Omental fat pad (tissue), 4 donors: Measurements from ENCODE around the gene PHC3. TPM values are rescaled to one million over a fixed set of nuclear protein-coding genes. Genes with fewer than 3 reads are reported as not detected.
A peak's percentile ranks its signal among the peaks of the same experiment; 100 is the strongest.

Source experiments
- ATAC-seq: fragments of 150-250 bp; one replicate; pipeline ENCODE4 v1.9.1; 2016; ENCODE audit warnings: mild to moderate bottlenecking, moderate library complexity; ENCODE audit not compliant: low FRiP score
- DNase-seq: peaks from one replicate; pipeline ENCODE4 v3.0.0-alpha.2; 2019; ENCODE audit warnings: low spot score
- total RNA-seq, 4 donors: library from RNA; depleted of rRNA; stranded (reverse); fragments of >200 nt; gene quantifications; one replicate each; pipeline ENCODE4 v1.1.0, GENCODE V29; 2016
- TF ChIP-seq, protein P1 (sequence below), 3 donors: fragments of 450-650 bp; IDR thresholded peaks; one replicate each; pipeline ENCODE4 v1.5.1; 2016 to 2017; ENCODE audit warnings: antibody characterized with exemption in 3 of 3, mild to moderate bottlenecking in 3 of 3, moderate library complexity in 2 of 3

The PHC3 gene, protein sequence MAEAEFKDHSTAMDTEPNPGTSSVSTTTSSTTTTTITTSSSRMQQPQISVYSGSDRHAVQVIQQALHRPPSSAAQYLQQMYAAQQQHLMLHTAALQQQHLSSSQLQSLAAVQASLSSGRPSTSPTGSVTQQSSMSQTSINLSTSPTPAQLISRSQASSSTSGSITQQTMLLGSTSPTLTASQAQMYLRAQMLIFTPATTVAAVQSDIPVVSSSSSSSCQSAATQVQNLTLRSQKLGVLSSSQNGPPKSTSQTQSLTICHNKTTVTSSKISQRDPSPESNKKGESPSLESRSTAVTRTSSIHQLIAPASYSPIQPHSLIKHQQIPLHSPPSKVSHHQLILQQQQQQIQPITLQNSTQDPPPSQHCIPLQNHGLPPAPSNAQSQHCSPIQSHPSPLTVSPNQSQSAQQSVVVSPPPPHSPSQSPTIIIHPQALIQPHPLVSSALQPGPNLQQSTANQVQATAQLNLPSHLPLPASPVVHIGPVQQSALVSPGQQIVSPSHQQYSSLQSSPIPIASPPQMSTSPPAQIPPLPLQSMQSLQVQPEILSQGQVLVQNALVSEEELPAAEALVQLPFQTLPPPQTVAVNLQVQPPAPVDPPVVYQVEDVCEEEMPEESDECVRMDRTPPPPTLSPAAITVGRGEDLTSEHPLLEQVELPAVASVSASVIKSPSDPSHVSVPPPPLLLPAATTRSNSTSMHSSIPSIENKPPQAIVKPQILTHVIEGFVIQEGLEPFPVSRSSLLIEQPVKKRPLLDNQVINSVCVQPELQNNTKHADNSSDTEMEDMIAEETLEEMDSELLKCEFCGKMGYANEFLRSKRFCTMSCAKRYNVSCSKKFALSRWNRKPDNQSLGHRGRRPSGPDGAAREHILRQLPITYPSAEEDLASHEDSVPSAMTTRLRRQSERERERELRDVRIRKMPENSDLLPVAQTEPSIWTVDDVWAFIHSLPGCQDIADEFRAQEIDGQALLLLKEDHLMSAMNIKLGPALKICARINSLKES
- total RNA-seq = 10 to 100 TPM; 48.6 to 56.7 (median 50.9) TPM

DNA sequence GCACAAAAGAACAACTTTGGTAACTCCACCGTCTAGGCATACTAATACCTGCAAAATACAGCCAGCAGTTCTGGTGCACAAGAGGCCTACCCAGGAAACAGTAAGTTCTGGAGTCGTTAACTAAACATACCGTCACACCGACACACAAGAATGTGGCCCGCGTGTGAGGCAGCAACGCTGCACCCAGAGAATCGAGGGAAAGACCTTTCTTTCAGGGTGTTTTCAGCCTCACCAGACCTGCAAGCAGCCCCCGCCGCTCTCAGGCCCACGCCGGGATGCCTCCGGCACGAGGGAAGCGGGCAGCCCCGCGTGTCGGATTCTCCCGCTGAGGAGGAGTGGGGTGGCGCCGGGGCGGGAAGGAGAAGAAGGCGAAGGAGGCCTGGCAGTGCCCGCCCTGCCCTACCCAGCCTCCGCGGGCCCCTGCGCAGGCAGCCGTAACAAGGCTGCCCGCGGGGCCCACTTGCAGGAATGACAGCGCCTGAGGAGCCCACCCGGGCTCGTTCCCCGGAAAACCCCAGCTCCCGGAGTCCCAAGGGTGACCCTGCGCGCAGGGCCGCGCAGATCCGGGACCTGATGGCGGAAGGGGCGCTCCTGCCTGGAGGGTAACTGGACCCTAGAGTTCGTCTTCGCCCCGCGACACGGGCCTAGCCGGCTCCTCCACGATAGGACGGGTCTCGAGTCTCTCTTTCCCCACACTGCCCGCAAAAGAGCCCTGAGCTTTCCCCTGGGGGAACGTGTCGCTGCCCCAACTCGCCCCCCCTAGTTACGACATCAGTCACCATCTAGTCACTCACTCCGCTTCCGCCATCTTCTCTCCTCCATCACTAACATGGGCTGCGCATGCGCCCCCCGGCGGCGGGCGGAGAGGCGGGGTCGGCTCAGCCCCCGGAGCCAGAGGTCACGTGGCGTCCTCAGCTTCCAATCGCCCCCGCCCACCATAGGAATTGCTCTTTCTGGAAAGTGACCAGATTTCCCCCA is at the start of gene PHC3:
PHC3 (minus strand) TSS at position 826 of the 978 bp plus-strand sequence; CDS start at position 808, 18 bp downstream.
- TF ChIP-seq, protein P1, sequence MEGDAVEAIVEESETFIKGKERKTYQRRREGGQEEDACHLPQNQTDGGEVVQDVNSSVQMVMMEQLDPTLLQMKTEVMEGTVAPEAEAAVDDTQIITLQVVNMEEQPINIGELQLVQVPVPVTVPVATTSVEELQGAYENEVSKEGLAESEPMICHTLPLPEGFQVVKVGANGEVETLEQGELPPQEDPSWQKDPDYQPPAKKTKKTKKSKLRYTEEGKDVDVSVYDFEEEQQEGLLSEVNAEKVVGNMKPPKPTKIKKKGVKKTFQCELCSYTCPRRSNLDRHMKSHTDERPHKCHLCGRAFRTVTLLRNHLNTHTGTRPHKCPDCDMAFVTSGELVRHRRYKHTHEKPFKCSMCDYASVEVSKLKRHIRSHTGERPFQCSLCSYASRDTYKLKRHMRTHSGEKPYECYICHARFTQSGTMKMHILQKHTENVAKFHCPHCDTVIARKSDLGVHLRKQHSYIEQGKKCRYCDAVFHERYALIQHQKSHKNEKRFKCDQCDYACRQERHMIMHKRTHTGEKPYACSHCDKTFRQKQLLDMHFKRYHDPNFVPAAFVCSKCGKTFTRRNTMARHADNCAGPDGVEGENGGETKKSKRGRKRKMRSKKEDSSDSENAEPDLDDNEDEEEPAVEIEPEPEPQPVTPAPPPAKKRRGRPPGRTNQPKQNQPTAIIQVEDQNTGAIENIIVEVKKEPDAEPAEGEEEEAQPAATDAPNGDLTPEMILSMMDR (IDR thresholded peaks at IDR 0.05) = no peak
- ATAC-seq (peak; percentile 95), DNase-seq (peak; percentile 78)

DNA sequence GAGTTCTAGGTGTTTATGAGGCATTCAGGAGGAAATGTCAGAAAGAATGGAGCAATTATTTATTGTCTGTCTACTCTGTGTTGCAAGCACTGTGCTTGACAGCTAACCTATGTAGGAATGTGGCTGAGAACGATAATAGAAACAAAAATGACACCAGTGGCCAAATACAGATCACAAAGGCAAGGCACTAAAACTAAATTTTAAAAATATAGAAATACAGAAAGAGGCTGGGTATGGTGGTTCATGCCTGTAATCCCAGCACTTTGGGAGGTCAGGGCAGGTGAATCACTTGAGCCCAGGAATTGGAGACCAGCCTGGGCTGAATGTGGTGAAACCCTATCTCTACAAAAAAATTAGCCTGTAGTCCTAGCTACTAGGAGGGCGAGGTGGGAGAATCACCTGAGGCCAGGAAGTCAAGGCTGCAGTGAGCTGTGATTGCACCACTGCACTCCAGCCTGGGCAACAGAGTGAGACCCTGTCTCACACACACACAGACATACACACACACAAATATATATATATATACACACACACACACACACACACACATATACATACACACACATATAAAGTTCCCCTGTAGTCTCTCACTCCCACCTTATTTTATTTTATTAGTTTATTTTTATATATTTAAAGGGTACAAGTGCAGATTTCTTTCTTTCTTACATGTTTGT is 46.7 kb upstream of the PHC3 start:
- peak; percentile 68 for ATAC-seq

DNA sequence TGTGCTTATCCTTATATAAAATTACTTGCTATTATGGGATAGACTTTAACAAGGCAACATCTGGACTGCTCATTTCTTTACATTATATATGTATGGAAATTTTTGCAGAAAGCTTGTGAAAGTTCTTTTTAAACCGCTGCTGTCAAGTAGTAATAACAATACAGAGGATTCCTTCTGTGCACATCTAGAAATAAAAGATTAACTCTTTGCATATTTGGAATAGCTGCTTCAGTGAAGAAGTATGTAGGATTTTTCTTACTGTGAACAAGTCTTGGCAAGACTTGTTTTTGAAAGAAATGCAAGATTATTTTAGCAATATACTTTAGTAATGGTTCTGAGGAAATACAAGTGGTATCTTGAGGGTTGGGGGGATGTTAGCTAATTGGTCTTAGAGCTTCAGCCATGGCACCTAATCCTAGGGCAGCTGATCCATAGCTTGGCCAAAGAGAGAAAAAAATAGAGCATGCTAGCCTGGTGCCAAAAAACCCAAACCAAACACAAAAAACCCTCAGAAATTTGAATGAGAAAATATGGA is 45.0 kb upstream of the PHC3 start:
- ATAC-seq (no peak), DNase-seq (no peak)
- TF ChIP-seq, protein P1 (IDR thresholded peaks at IDR 0.05) = no peak

More for the DNA sequence above, 46.7 kb upstream of the PHC3 start:
- TF ChIP-seq, protein P1 (IDR thresholded peaks at IDR 0.05) = no peak
- DNase-seq = no peak

DNA sequence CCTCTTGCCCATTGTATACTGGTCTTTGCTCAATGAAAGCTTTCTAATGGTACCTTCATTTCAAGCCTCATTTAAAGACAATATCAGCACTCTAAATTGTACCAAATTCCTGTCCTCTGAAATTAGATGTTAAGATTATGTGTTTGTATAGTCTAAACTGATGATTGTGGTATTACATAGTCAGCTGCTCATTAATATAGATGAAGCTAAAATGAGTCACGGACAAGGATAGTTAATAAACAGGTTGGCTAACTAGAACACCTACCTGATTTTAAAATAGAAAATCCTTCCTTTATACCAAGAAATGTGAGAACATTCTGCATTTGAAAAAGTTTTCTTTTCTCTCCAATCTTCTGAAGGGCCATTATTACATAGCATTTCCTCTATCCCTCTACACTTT is 43.6 kb upstream of the PHC3 start:
- DNase-seq (no peak), ATAC-seq (no peak)
- TF ChIP-seq, protein P1 (IDR thresholded peaks at IDR 0.05) = no peak

DNA sequence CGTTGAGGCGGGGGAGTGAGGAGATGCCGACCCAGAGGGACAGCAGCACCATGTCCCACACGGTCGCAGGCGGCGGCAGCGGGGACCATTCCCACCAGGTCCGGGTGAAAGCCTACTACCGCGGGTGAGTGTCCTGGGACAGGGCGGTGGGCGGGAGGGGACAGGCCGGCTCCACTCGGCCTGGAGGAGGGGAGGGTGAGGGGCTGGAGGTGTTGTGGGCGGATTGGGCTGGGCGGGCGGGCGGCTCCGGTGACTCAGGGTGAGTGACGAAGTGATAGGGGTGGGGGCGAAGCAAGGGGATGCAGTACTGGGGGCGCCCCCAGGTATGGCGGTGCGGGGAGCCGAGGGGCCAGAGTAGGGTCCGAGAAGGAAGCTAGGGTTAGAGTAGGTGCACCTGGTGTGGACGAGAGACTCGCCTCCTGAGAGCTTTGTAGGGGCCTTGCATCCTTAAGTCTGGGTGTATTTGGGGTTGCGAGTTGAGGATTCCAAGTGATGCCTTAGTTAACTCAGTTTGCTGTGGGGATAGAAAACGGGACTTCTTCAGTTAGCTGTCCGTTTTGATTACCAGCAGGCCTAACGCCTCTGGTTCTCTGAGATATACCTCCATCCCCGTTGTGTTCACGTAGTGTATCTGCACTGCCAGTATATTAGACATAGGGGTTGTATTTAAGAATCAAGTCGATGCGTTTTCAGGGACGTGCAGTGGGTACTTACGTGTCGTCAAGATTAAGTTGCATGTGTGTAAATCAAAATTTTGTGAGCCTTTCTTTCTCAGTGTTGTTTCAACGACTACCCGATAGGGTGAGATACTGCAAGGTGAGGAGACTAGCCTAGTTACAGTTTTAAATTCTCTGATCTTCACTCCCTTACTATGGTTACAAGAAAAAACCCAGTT is 41.4 kb upstream of the PHC3 start:
- DNase-seq (no peak), ATAC-seq (peak; percentile 59)
- TF ChIP-seq, protein P1 (IDR thresholded peaks at IDR 0.05) = no peak
